ENCODE results near the gene NHSL2. TPM values are rescaled to one million over a fixed set of nuclear protein-coding genes. Genes with fewer than 3 reads are reported as not detected.
A peak's percentile ranks its signal among the peaks of the same experiment; 100 is the strongest.

The NHSL2 gene
- total and polyA plus RNA-seq, 10 donors, result 0.24 to 20.8 (median 10.1) TPM

GRCh38 chrX:72137846-72138495, 227.3 kb downstream of the NHSL2 start:
- no peak for DNase-seq
- intact Hi-C loops (cut with DNase I; ENCODE audit: low total_unique reads), result no loop called here
- WGBS, 5 donors, result 81 to 92% (median 84%) methylated on average over 3 to 9 of the region's 9 CpGs
- TF ChIP-seq POLR2A (IDR thresholded peaks at IDR 0.05) (no peak), CTCF (IDR thresholded peaks at IDR 0.05 in 8 of 11, conservative IDR thresholded peaks at IDR 0.05 in 3 of 11) (no peak), POLR2AphosphoS5 (IDR thresholded peaks at IDR 0.05) (no peak)
- no peaks in the 10 kb centered on the region for H3K9me3 ChIP-seq
- H3K27ac ChIP-seq, result no peak overlapping the region
- H3K4me1 ChIP-seq, result peaks cover 0 to 4% (median 0%) of the 10 kb centered on the region in 6 donors
- no peak overlapping the region for H3K4me3 ChIP-seq
- H3K36me3 ChIP-seq, result peaks cover 0 to 56% (median 0%) of the 10 kb centered on the region in 6 donors
- H3K27me3 ChIP-seq (replicated peaks in 1 of 7), result peaks cover 0 to 17% (median 3%) of the 10 kb centered on the region in 7 donors

GRCh38 chrX:72139538-72139937, 228.9 kb downstream of the NHSL2 start:
- Histone ChIP-seq H3K4me3 (no peak overlapping the region), H3K27me3 (replicated peaks in 1 of 7) (peaks cover 0 to 11% (median 0%) of the 10 kb centered on the region in 7 donors), H3K9me3 (no peaks in the 10 kb centered on the region), H3K27ac (no peak overlapping the region), H3K36me3 (peaks cover 0 to 55% (median 0%) of the 10 kb centered on the region in 6 donors), H3K4me1 (peaks cover 0 to 4% (median 0%) of the 10 kb centered on the region in 6 donors)
- intact Hi-C loops (cut with DNase I; ENCODE audit: low total_unique reads), result no loop called here
- TF ChIP-seq POLR2A (IDR thresholded peaks at IDR 0.05) (no peak), POLR2AphosphoS5 (IDR thresholded peaks at IDR 0.05) (no peak), CTCF (IDR thresholded peaks at IDR 0.05 in 8 of 11, conservative IDR thresholded peaks at IDR 0.05 in 3 of 11) (no peak)
- DNase-seq, result no peak
- WGBS, 5 donors, result 83 to 93% (median 91%) methylated on average over 6 to 8 of the region's 8 CpGs

- H3K9me3 ChIP-seq, result no peaks in the 10 kb centered on the region
- H3K36me3 ChIP-seq, result peaks cover 0 to 47% (median 0%) of the 10 kb centered on the region in 6 donors
- 52 to 74% (median 60%) methylated on average over 4 of the region's 4 CpGs for WGBS, 5 donors
- intact Hi-C loops (cut with DNase I; ENCODE audit: low total_unique reads), result no loop called here
- peak overlapping the region in 2 of 8 donors; percentile 18 to 35 for H3K27ac ChIP-seq
- H3K4me3 ChIP-seq, result no peak overlapping the region
- no peak for TF ChIP-seq CTCF (IDR thresholded peaks at IDR 0.05 in 8 of 11, conservative IDR thresholded peaks at IDR 0.05 in 3 of 11)
- TF ChIP-seq POLR2A (IDR thresholded peaks at IDR 0.05), result no peak
- no peak for TF ChIP-seq POLR2AphosphoS5 (IDR thresholded peaks at IDR 0.05)
- peaks cover 0 to 4% (median 0%) of the 10 kb centered on the region in 6 donors for H3K4me1 ChIP-seq
- DNase-seq, result no peak
- no peaks in the 10 kb centered on the region for H3K27me3 ChIP-seq (replicated peaks in 1 of 7)
Observed at GRCh38 chrX:72141372-72142004, 230.8 kb downstream of the NHSL2 start.

GRCh38 chrX:72142094-72142793, 231.6 kb downstream of the NHSL2 start:
- no peak for DNase-seq
- H3K4me3 ChIP-seq, result no peak overlapping the region
- intact Hi-C loops (cut with DNase I; ENCODE audit: low total_unique reads), result no loop called here
- H3K27ac ChIP-seq, result no peak overlapping the region
- peaks cover 0 to 47% (median 0%) of the 10 kb centered on the region in 6 donors for H3K36me3 ChIP-seq
- no peak for TF ChIP-seq CTCF (IDR thresholded peaks at IDR 0.05 in 8 of 11, conservative IDR thresholded peaks at IDR 0.05 in 3 of 11)
- no peak for TF ChIP-seq POLR2A (IDR thresholded peaks at IDR 0.05)
- TF ChIP-seq POLR2AphosphoS5 (IDR thresholded peaks at IDR 0.05), result no peak
- no peaks in the 10 kb centered on the region for H3K27me3 ChIP-seq (replicated peaks in 1 of 7)
- 37 to 52% (median 43%) methylated on average over 8 of the region's 8 CpGs for WGBS, 5 donors
- no peaks in the 10 kb centered on the region for H3K9me3 ChIP-seq
- H3K4me1 ChIP-seq, result peaks cover 0 to 4% (median 0%) of the 10 kb centered on the region in 6 donors

Data from spleen (tissue), 11 donors.